Tibial nerve (tissue), 4 donors: ENCODE results near the gene ZDHHC4.

Experiments used
- EP300 ChIP-seq, 2 donors: sonication (generic); formaldehyde crosslinking; IDR thresholded peaks; one replicate each; pipeline ENCODE4 v1.6.1; 2017; ENCODE audit warnings: antibody characterized with exemption in 2 of 2, mild to moderate bottlenecking in 1 of 2
- POLR2A ChIP-seq, 2 donors: fragments of 450-650 bp; IDR thresholded peaks; one replicate each; pipeline ENCODE4 v1.6.1; 2017; ENCODE audit warnings: antibody characterized with exemption in 2 of 2, mild to moderate bottlenecking in 2 of 2, moderate library complexity in 2 of 2
- TF ChIP-seq, protein P1 (sequence below), 5 experiments: fragments of 200-600 bp in 3 of 5; fragments of 450-650 bp in 2 of 5; sonication (generic) in 3 of 5; IDR thresholded peaks; one replicate each; pipeline ENCODE4 v1.5.1; 2016 to 2019; ENCODE audit warnings: antibody characterized with exemption in 5 of 5, mild to moderate bottlenecking in 3 of 5, moderate library complexity in 2 of 5

DNA sequence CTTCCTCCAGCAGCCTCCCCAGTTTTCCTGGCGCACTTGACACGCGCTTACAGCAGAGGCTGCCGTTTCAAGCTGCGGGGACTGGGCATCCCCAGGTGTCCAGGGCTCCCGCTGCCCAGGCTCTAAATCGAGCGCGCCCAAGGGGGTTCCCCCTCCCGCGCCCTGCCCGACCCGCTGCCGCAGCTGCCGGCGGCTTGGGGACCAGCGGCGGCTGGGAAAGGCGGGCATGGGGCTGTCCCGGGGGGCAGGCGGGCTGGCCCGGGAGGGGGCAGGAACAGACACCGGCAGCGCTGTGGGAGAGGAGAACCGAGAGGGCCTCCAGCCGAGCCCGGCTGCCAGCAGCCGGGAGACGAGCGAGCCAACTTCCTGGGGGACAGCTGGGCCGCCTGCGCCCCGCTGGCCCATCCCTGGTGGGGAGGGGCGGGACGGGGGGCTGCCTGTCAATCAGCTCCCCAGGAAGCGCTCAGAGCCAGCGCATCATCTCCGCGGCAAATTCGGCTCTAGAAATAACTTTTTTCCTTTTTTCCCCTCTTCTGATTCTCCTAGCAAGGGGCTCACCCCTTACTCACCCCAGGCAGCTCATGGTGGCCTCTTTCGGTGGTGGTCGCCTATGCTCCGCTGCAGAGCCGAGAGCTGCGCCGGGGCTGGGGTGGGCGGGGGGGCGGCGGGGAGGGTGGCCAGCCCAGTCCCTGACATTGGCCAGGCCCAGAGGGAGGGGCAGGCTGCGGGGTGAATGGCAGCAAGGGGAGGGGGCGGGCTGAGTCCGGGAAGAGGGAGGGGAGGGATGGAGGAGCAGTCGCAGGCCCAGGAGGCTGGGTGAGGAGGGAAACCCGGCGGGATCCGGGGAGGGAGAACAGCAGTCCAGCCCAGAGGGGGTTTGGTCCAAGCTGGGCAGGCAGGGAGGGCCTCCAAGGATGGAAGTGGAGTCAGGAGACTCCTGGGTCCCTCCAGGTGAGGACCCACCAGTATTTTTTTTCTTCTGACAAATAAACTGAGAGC is 40.7 kb upstream of the ZDHHC4 start:
- TF ChIP-seq, protein P1, sequence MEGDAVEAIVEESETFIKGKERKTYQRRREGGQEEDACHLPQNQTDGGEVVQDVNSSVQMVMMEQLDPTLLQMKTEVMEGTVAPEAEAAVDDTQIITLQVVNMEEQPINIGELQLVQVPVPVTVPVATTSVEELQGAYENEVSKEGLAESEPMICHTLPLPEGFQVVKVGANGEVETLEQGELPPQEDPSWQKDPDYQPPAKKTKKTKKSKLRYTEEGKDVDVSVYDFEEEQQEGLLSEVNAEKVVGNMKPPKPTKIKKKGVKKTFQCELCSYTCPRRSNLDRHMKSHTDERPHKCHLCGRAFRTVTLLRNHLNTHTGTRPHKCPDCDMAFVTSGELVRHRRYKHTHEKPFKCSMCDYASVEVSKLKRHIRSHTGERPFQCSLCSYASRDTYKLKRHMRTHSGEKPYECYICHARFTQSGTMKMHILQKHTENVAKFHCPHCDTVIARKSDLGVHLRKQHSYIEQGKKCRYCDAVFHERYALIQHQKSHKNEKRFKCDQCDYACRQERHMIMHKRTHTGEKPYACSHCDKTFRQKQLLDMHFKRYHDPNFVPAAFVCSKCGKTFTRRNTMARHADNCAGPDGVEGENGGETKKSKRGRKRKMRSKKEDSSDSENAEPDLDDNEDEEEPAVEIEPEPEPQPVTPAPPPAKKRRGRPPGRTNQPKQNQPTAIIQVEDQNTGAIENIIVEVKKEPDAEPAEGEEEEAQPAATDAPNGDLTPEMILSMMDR (IDR thresholded peaks at IDR 0.05) = no peak
- TF ChIP-seq EP300 (IDR thresholded peaks at IDR 0.05) (no peak), POLR2A (IDR thresholded peaks at IDR 0.05) (no peak)
